Calu3 (cell line): ENCODE measurements around the gene FHIT. TPM values are rescaled to one million over a fixed set of nuclear protein-coding genes. Genes with fewer than 3 reads are reported as not detected.

ENCODE experiments used
- BruUV-seq: library from RNA; stranded (reverse); fragments of 400-500 nt; replicated peaks from 2 replicates; lab custom pipeline; 2021; lab: Mats Ljungman, UMichigan
- CTCF ChIA-PET: fragments of 300-600 bp; sonication (Branson Sonifier 250); formaldehyde crosslinking; loops from one replicate; lab custom pipeline; 2022; ENCODE audit warnings: antibody characterized with exemption; lab: Charles Lee
- DNase-seq: peaks from one replicate; pipeline ENCODE4 v3.0.0; 2022
- H3K27ac Mint-ChIP-seq: one replicate; pipeline ENCODE4 v1.8.0; 2022; ENCODE audit warnings: mixed read lengths; ENCODE audit not compliant: unreplicated experiment
- H3K27me3 Mint-ChIP-seq: one replicate; pipeline ENCODE4 v1.8.0; 2022; ENCODE audit warnings: mixed read lengths; ENCODE audit not compliant: unreplicated experiment
- H3K36me3 Mint-ChIP-seq: one replicate; pipeline ENCODE4 v1.8.0; 2022; ENCODE audit warnings: mild to moderate bottlenecking, moderate library complexity, mixed read lengths; ENCODE audit not compliant: insufficient read depth, unreplicated experiment
- H3K4me1 Mint-ChIP-seq: one replicate; pipeline ENCODE4 v1.8.0; 2022; ENCODE audit warnings: mild to moderate bottlenecking, low read depth, mixed read lengths; ENCODE audit not compliant: unreplicated experiment
- H3K4me3 Mint-ChIP-seq: one replicate; pipeline ENCODE4 v1.8.0; 2022; ENCODE audit warnings: mild to moderate bottlenecking, low read depth, moderate library complexity, mixed read lengths; ENCODE audit not compliant: unreplicated experiment
- H3K9me3 Mint-ChIP-seq: one replicate; pipeline ENCODE4 v1.8.0; 2022; ENCODE audit warnings: low read depth, mixed read lengths; ENCODE audit not compliant: unreplicated experiment
- intact Hi-C: fragments of 100-400 bp; cut with micrococcal nuclease; formaldehyde crosslinking; loops from one replicate; pipeline ENCODE4 v1.10.0; 2022; ENCODE audit not compliant: unreplicated experiment
- total RNA-seq: library from RNA; stranded (reverse); gene quantifications from 2 replicates; pipeline ENCODE4 v1.2.3, GENCODE V29; 2022
- TF ChIP-seq, protein P1 (sequence below): fragments of 200-600 bp; IDR thresholded peaks from one replicate; pipeline ENCODE4 v1.8.0; 2022; ENCODE audit warnings: antibody characterized with exemption; ENCODE audit not compliant: unreplicated experiment

The FHIT gene
- total RNA-seq, 1 experiment from 2014 or later = 6.2 TPM

DNA sequence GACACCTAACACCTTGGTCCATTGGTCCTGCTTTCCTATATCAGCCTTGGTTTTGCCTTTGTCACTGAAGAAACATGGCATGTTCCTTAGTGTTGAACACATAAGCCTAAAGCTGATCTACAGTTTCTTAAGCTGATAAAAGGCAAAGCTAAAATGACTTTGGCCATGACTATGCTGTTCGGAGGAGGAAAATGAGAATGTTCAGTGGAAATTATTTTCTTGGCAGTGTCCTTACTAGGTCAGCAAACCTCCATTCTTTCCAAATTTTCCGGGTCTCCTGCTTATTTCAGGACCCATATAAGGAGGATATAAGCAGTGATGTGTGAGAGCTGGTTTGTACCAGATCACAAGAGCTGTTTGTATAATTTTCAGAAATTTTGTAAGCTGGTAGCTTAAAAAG, 1368.5 kb downstream of the FHIT start:
- TF ChIP-seq, protein P1, sequence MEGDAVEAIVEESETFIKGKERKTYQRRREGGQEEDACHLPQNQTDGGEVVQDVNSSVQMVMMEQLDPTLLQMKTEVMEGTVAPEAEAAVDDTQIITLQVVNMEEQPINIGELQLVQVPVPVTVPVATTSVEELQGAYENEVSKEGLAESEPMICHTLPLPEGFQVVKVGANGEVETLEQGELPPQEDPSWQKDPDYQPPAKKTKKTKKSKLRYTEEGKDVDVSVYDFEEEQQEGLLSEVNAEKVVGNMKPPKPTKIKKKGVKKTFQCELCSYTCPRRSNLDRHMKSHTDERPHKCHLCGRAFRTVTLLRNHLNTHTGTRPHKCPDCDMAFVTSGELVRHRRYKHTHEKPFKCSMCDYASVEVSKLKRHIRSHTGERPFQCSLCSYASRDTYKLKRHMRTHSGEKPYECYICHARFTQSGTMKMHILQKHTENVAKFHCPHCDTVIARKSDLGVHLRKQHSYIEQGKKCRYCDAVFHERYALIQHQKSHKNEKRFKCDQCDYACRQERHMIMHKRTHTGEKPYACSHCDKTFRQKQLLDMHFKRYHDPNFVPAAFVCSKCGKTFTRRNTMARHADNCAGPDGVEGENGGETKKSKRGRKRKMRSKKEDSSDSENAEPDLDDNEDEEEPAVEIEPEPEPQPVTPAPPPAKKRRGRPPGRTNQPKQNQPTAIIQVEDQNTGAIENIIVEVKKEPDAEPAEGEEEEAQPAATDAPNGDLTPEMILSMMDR = no peak
- intact Hi-C loops = no loop called here
- Mint-ChIP-seq H3K4me3 (no peak overlapping the region), H3K36me3 (no peaks in the 10 kb centered on the region), H3K27ac (no peak overlapping the region), H3K27me3 (no peaks in the 10 kb centered on the region), H3K4me1 (no peaks in the 10 kb centered on the region), H3K9me3 (peaks cover 4% of the 10 kb centered on the region)
- no peak for DNase-seq
- BruUV-seq = no TSS peak
- CTCF ChIA-PET = no interaction called here

DNA sequence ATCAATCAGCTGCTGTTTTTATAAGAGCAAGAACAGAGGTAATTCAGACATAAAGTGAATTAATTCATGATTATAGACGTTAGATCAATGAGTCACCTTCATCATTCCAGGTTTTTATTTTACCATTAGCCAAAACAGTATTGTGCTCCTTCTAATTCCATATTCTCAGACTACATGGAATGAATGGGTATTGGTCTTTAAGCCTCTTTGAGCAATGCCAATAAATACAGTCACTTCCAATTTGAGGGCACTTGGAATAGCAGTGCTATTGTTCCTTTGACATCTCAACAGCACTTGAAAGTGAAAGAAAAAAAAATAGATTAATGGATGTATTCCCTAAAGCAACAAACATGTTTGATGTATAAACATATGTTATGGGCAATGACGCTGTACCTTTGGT, 1370.5 kb downstream of the FHIT start:
- CTCF ChIA-PET = no interaction called here
- no peak overlapping the region for H3K4me3 Mint-ChIP-seq
- no peaks in the 10 kb centered on the region for H3K27me3 Mint-ChIP-seq
- H3K27ac Mint-ChIP-seq = no peak overlapping the region
- no peaks in the 10 kb centered on the region for H3K36me3 Mint-ChIP-seq
- H3K9me3 Mint-ChIP-seq = peaks cover 4% of the 10 kb centered on the region
- BruUV-seq = no TSS peak
- TF ChIP-seq, protein P1 = no peak
- DNase-seq = no peak
- intact Hi-C loops = no loop called here
- H3K4me1 Mint-ChIP-seq = no peaks in the 10 kb centered on the region

DNA sequence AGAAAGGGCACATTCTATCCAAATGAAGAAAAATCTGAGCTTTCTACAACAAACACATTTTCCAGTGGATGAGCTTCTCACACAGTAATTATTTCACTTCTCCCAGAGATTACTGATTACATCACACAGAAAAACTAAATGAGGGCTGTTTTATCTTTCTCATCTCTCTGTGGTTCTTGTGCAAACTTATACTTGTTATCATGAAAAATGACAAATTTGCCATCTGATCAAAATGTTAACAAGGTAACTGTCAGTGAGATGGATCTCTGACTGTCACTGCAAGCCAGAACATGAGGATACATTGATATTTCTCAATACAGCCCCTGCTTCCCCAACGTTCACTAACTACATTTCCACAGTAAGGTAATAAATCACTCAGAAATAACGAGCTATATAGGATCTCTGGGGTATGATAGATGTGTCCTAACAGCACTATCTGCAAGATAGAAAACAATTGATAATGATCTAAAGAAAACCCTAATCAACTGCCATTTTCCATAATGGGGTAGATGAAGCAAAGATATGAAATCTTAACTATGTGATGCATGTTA, 1372.1 kb downstream of the FHIT start:
- DNase-seq = no peak
- no peak overlapping the region for H3K27ac Mint-ChIP-seq
- BruUV-seq = no TSS peak
- CTCF ChIA-PET = interaction anchor here (0.9 kb wide), 1 partner anchor 22 kb away, joined by 3 read pairs; no protein-coding TSS in a partner anchor
- peaks cover 4% of the 10 kb centered on the region for H3K9me3 Mint-ChIP-seq
- intact Hi-C loops = no loop called here
- no peaks in the 10 kb centered on the region for H3K4me1 Mint-ChIP-seq
- H3K36me3 Mint-ChIP-seq = no peaks in the 10 kb centered on the region
- TF ChIP-seq, protein P1 = no peak
- H3K27me3 Mint-ChIP-seq = no peaks in the 10 kb centered on the region
- H3K4me3 Mint-ChIP-seq = no peak overlapping the region

DNA sequence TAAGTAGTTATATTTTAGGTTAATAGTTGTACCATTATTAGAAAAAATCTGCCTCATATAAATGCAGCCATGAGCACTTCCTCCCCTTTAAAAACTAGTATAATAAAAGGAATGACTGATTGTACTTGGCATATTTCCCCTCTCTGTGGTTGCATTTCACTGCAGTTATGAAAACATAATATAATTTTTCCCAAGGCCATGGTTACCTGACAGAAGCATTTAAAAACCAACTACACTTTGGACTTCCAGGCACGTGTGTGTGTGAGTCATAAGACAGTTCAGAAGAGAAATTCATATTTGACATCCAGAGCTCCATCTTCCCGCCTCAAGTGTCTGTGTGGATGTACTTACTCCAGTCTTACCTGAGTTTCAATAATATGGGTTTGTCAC, 1373.2 kb downstream of the FHIT start:
- H3K36me3 Mint-ChIP-seq = no peaks in the 10 kb centered on the region
- intact Hi-C loops = no loop called here
- no peaks in the 10 kb centered on the region for H3K4me1 Mint-ChIP-seq
- no peak overlapping the region for H3K27ac Mint-ChIP-seq
- BruUV-seq = no TSS peak
- peaks cover 6% of the 10 kb centered on the region for H3K9me3 Mint-ChIP-seq
- TF ChIP-seq, protein P1 = no peak
- H3K27me3 Mint-ChIP-seq = no peaks in the 10 kb centered on the region
- H3K4me3 Mint-ChIP-seq = no peak overlapping the region
- no peak for DNase-seq
- CTCF ChIA-PET = no interaction called here
